Neural cell (in vitro differentiated cells): ENCODE data around the gene LNX1. TPM values are rescaled to one million over a fixed set of nuclear protein-coding genes. Genes with fewer than 3 reads are reported as not detected.

Source experiments
- H2AFZ ChIP-seq: fragments of 200-600, 300-800 bp; sonication (generic), shearing (Covaris generic); 2 replicates; pipeline ENCODE4 v1.6.0; 2014; ENCODE audit warnings: low read depth, mild to moderate bottlenecking, antibody characterized with exemption, low read length, moderate library complexity
- H3F3A ChIP-seq: fragments of 200-600 bp; shearing (Covaris generic); 2 replicates; pipeline ENCODE4 v1.6.1; 2016; ENCODE audit warnings: mild to moderate bottlenecking, moderate library complexity, mixed read lengths, antibody characterized with exemption, low read length; ENCODE audit not compliant: insufficient read depth, poor library complexity, severe bottlenecking
- H3K27ac ChIP-seq: fragments of 200-600, 300-800 bp; sonication (generic), shearing (Covaris generic); 2 replicates; pipeline ENCODE4 v1.5.1; 2014; ENCODE audit warnings: mild to moderate bottlenecking, low read length, moderate library complexity
- H3K27me3 ChIP-seq: fragments of 300-800, 200-600 bp; sonication (generic), shearing (Covaris generic); 2 replicates; pipeline ENCODE4 v1.6.0; 2014; ENCODE audit warnings: mild to moderate bottlenecking, low read depth, low read length, moderate library complexity; ENCODE audit not compliant: insufficient read depth
- H3K36me3 ChIP-seq: fragments of 300-800, 200-600 bp; sonication (generic), shearing (Covaris generic); 2 replicates; pipeline ENCODE4 v1.5.1; 2014; ENCODE audit warnings: mild to moderate bottlenecking, antibody characterized with exemption, low read length, moderate library complexity; ENCODE audit not compliant: insufficient read depth
- H3K4me2 ChIP-seq: fragments of 300-800, 200-600 bp; sonication (generic), shearing (Covaris generic); 2 replicates; pipeline ENCODE4 v1.6.0; 2014; ENCODE audit warnings: mild to moderate bottlenecking, low read length
- H3K4me3 ChIP-seq: fragments of 300-800, 200-600 bp; sonication (generic), shearing (Covaris generic); 2 replicates; pipeline ENCODE4 v1.5.1; 2014; ENCODE audit warnings: mild to moderate bottlenecking, low read length, moderate library complexity
- H3K79me2 ChIP-seq: fragments of 200-600 bp; shearing (Covaris generic); replicated peaks from 2 replicates; pipeline ENCODE4 v1.6.0; 2014; ENCODE audit warnings: mild to moderate bottlenecking, low read length, moderate library complexity; ENCODE audit not compliant: insufficient read depth
- H3K9ac ChIP-seq: fragments of 300-800, 200-600 bp; sonication (generic), shearing (Covaris generic); 2 replicates; pipeline ENCODE4 v1.6.1; 2016; ENCODE audit warnings: mild to moderate bottlenecking, low read length, mixed read lengths
- H3K9me2 ChIP-seq: fragments of 200-600 bp; shearing (Covaris generic); 2 replicates; pipeline ENCODE4 v1.6.1; 2016; ENCODE audit warnings: mild to moderate bottlenecking, low read length, mixed read lengths; ENCODE audit not compliant: insufficient read depth
- H3K9me3 ChIP-seq: fragments of 200-600, 300-800 bp; sonication (generic), shearing (Covaris generic); 2 replicates; pipeline ENCODE4 v1.6.1; 2016; ENCODE audit warnings: mild to moderate bottlenecking, mixed run types, low read length, moderate library complexity, mixed read lengths
- H4K20me1 ChIP-seq: fragments of 200-600 bp; shearing (Covaris generic); 2 replicates; pipeline ENCODE4 v1.6.1; 2016; ENCODE audit warnings: mild to moderate bottlenecking, mixed run types; ENCODE audit not compliant: insufficient read depth
- CTCF ChIP-seq: fragments of 450-650 bp; IDR thresholded peaks from 2 replicates; pipeline ENCODE4 v1.5.1; 2014; ENCODE audit warnings: antibody characterized with exemption, mild to moderate bottlenecking, moderate library complexity; ENCODE audit not compliant: poor library complexity, severe bottlenecking
- EP300 ChIP-seq: fragments of 450-650 bp; conservative IDR thresholded peaks from 2 replicates; pipeline ENCODE4 v1.6.1; 2014; ENCODE audit warnings: antibody characterized with exemption, mild to moderate bottlenecking, moderate library complexity; ENCODE audit not compliant: poor library complexity, severe bottlenecking
- EZH2 ChIP-seq: fragments of 200-600, 300-800 bp; shearing (Covaris generic), sonication (generic); IDR thresholded peaks from 2 replicates; pipeline ENCODE4 v1.6.1; 2014; ENCODE audit warnings: antibody characterized with exemption, low read length, borderline replicate concordance, mild to moderate bottlenecking; ENCODE audit not compliant: insufficient read depth, poor library complexity, severe bottlenecking
- MXI1 ChIP-seq: fragments of 450-650 bp; conservative IDR thresholded peaks from 2 replicates; pipeline ENCODE4 v1.6.1; 2014; ENCODE audit warnings: antibody characterized with exemption, mild to moderate bottlenecking; ENCODE audit not compliant: poor library complexity, severe bottlenecking
- POLR2AphosphoS5 ChIP-seq: IDR thresholded peaks from 2 replicates; pipeline ENCODE4 v1.6.1; 2012
- RAD21 ChIP-seq: fragments of 450-650 bp; conservative IDR thresholded peaks from 2 replicates; pipeline ENCODE4 v1.6.1; 2014; ENCODE audit warnings: antibody characterized with exemption, mild to moderate bottlenecking, moderate library complexity
- REST ChIP-seq: IDR thresholded peaks from 2 replicates; pipeline ENCODE4 v1.6.1; 2012; ENCODE audit warnings: borderline replicate concordance
- SMC3 ChIP-seq: fragments of 450-650 bp; conservative IDR thresholded peaks from 2 replicates; pipeline ENCODE4 v1.6.1; 2014; ENCODE audit warnings: antibody characterized with exemption, mild to moderate bottlenecking, moderate library complexity; ENCODE audit not compliant: poor library complexity
- TAF1 ChIP-seq: IDR thresholded peaks from 2 replicates; pipeline ENCODE4 v1.6.1; 2012; ENCODE audit warnings: low read depth
- polyA plus RNA-seq: library from polyadenylated mRNA; depleted of rRNA; stranded (reverse); fragments of >200 nt; gene quantifications from 2 replicates; pipeline ENCODE4 v1.2.3, GENCODE V29; 2014

Gene LNX1
- polyA plus RNA-seq, 1 donor from 2014 or later: 3.4 TPM

DNA sequence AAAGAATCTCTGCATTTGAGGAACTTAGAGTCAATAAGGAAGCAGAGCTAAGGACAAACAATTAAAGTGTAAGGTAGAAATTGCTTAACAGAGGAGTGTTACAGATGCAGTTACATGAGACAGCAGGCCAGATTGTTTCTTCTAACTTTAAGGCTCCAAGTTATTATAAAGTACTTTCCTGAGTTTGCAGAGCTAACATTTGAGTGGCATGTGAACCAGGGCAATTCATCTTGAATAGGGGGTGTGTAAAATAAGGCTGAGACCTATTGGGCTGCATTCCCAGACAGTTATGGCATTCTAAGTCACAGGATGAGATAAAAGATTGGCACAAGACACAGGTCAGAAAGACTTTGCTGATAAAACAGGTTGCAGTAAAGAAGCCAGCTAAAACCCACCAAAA is 7.6 kb upstream of the LNX1 start:
- Histone ChIP-seq H3K4me2 (no peak overlapping the region), H3K9me2 (no peaks in the 10 kb centered on the region), H3K9ac (no peak overlapping the region), H3F3A (no peaks in the 10 kb centered on the region), H3K79me2 (no peaks in the 10 kb centered on the region), H4K20me1 (no peaks in the 10 kb centered on the region), H3K27me3 (no peaks in the 10 kb centered on the region), H3K4me3 (no peak overlapping the region), H2AFZ (no peak overlapping the region), H3K9me3 (no peaks in the 10 kb centered on the region), H3K27ac (no peak overlapping the region), H3K36me3 (no peaks in the 10 kb centered on the region)
- TF ChIP-seq TAF1: no peak
- TF ChIP-seq RAD21: no peak
- no peak for TF ChIP-seq EZH2
- no peak for TF ChIP-seq POLR2AphosphoS5

- TF ChIP-seq EZH2 (no peak), SMC3 (no peak), TAF1 (no peak), REST (no peak), POLR2AphosphoS5 (no peak), CTCF (no peak), RAD21 (no peak), MXI1 (no peak), EP300 (no peak)
- no peaks in the 10 kb centered on the region for H3K9me3 ChIP-seq
Measured at GRCh38 chr4:53598483-53598882, 7.2 kb upstream of the LNX1 start.

GRCh38 chr4:53596901-53597300 is 5.6 kb upstream of the LNX1 start:
- no peaks in the 10 kb centered on the region for H3K79me2 ChIP-seq
- H3K4me3 ChIP-seq: no peak overlapping the region
- no peak overlapping the region for H3K4me2 ChIP-seq

More at GRCh38 chr4:53598483-53598882, 7.2 kb upstream of the LNX1 start:
- Histone ChIP-seq H3K4me2 (no peak overlapping the region), H3K9me2 (no peaks in the 10 kb centered on the region), H3F3A (no peaks in the 10 kb centered on the region), H4K20me1 (no peaks in the 10 kb centered on the region), H3K9ac (no peak overlapping the region), H2AFZ (no peak overlapping the region), H3K27ac (no peak overlapping the region), H3K27me3 (no peaks in the 10 kb centered on the region), H3K79me2 (no peaks in the 10 kb centered on the region), H3K4me3 (no peak overlapping the region), H3K36me3 (no peaks in the 10 kb centered on the region)

More at GRCh38 chr4:53596901-53597300, 5.6 kb upstream of the LNX1 start:
- Histone ChIP-seq H3K27me3 (no peaks in the 10 kb centered on the region), H3K9me3 (no peaks in the 10 kb centered on the region), H2AFZ (no peak overlapping the region), H3K27ac (no peak overlapping the region), H3K9ac (no peak overlapping the region), H3K9me2 (no peaks in the 10 kb centered on the region), H3K36me3 (no peaks in the 10 kb centered on the region), H4K20me1 (no peaks in the 10 kb centered on the region), H3F3A (no peaks in the 10 kb centered on the region)
- TF ChIP-seq SMC3: no peak
- TF ChIP-seq EZH2: no peak
- no peak for TF ChIP-seq TAF1
- no peak for TF ChIP-seq EP300
- TF ChIP-seq REST: no peak
- no peak for TF ChIP-seq POLR2AphosphoS5
- TF ChIP-seq CTCF: no peak
- no peak for TF ChIP-seq MXI1
- no peak for TF ChIP-seq RAD21
